ENCODE results near the gene TSPAN9. TPM values are rescaled to one million over a fixed set of nuclear protein-coding genes. Genes with fewer than 3 reads are reported as not detected.
A peak's percentile ranks its signal among the peaks of the same experiment; 100 is the strongest.

TSPAN9 gene
- total and polyA plus RNA-seq, 4 donors, result 7.1 to 50.6 (median 35.5) TPM

GRCh38 chr12:3127832-3128231 is 50.7 kb downstream of the TSPAN9 start:
- WGBS, 2 donors, result 84 to 85% methylated on average over 10 of the region's 10 CpGs

GRCh38 chr12:3128498-3129293 is 51.5 kb downstream of the TSPAN9 start:
- intact Hi-C loops (cut with DNase I), result no loop called here
- no peaks in the 10 kb centered on the region for H3K27me3 ChIP-seq (ENCODE audit: control insufficient read depth in 1 of 2, insufficient read depth in 2 of 2, low read length in 1 of 2)
- 94 to 99% methylated on average over 6 of the region's 6 CpGs for WGBS, 2 donors
- no peaks in the 10 kb centered on the region for H3K4me1 ChIP-seq (ENCODE audit: control insufficient read depth in 1 of 2, insufficient read depth in 2 of 2, low read length in 2 of 2)
- no peak for DNase-seq
- H3K9me3 ChIP-seq (ENCODE audit: control insufficient read depth, low read length), result no peaks in the 10 kb centered on the region
- no peaks in the 10 kb centered on the region for H3K36me3 ChIP-seq (ENCODE audit: control insufficient read depth in 1 of 2, insufficient read depth in 2 of 2, low read length in 1 of 2)
- no peak for ATAC-seq (ENCODE audit: low FRiP score)
- no peak overlapping the region for H3K27ac ChIP-seq (ENCODE audit: low read depth in 1 of 2, low read length in 2 of 2)
- H3K4me3 ChIP-seq (ENCODE audit: low read length in 2 of 2), result no peak overlapping the region

More at GRCh38 chr12:3127832-3128231, 50.7 kb downstream of the TSPAN9 start:
- Histone ChIP-seq H3K4me1 (ENCODE audit: control insufficient read depth in 1 of 2, insufficient read depth in 2 of 2, low read length in 2 of 2) (no peaks in the 10 kb centered on the region), H3K36me3 (ENCODE audit: control insufficient read depth in 1 of 2, insufficient read depth in 2 of 2, low read length in 1 of 2) (no peaks in the 10 kb centered on the region), H3K9me3 (ENCODE audit: control insufficient read depth, low read length) (no peaks in the 10 kb centered on the region), H3K4me3 (ENCODE audit: low read length in 2 of 2) (no peak overlapping the region), H3K27ac (ENCODE audit: low read depth in 1 of 2, low read length in 2 of 2) (no peak overlapping the region), H3K27me3 (ENCODE audit: control insufficient read depth in 1 of 2, insufficient read depth in 2 of 2, low read length in 1 of 2) (no peaks in the 10 kb centered on the region)
- DNase-seq (no peak), ATAC-seq (ENCODE audit: low FRiP score) (no peak)
- intact Hi-C loops (cut with DNase I), result no loop called here

DNA sequence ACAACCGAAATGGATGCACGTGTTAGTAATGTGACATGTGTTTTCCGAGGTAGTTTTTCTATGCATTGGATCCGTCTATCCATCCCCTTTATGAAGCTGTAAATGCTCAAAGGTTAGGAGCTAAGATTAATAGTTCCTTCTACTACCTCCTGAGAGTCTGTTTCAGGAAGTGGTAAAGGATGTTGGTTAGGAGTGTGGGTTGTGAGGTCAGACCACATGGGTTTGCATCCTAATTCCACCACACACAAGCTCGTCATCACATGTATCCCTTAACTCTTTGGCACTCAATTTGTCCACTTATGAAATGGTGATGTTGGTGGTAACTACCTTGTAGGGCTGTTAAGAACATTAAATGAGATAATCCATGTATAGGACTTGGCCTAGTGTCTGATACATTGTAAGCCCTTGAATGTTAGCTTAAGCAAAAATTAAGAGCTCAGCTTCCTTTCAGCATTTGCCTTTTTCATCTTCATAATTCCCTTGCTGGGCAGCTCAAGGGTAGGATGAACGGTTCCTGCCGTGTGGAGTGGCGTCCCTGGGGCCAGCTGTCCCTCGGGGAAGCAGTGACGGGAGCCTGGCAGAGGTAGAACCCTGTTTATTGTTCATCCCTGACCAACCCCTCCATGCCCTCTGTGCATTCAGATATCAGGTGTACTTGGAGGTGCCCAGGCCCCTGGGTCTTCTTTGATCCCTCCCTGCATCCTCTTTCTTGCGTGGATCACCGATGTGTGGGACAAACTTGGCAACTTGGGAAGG is 52.3 kb downstream of the TSPAN9 start:
- Histone ChIP-seq H3K27ac (ENCODE audit: low read depth in 1 of 2, low read length in 2 of 2) (peak overlapping the region in 1 of 2 donors; percentile 8), H3K4me3 (ENCODE audit: low read length in 2 of 2) (no peak overlapping the region), H3K9me3 (ENCODE audit: control insufficient read depth, low read length) (no peaks in the 10 kb centered on the region), H3K36me3 (ENCODE audit: control insufficient read depth in 1 of 2, insufficient read depth in 2 of 2, low read length in 1 of 2) (no peaks in the 10 kb centered on the region), H3K4me1 (ENCODE audit: control insufficient read depth in 1 of 2, insufficient read depth in 2 of 2, low read length in 2 of 2) (no peaks in the 10 kb centered on the region), H3K27me3 (ENCODE audit: control insufficient read depth in 1 of 2, insufficient read depth in 2 of 2, low read length in 1 of 2) (no peaks in the 10 kb centered on the region)
- ATAC-seq (ENCODE audit: low FRiP score) (no peak), DNase-seq (peak in 1 of 2 donors; percentile 59)
- intact Hi-C loops (cut with DNase I), result no loop called here
- WGBS, 2 donors, result 67 to 69% methylated on average over 12 of the region's 12 CpGs

- ATAC-seq (ENCODE audit: low FRiP score) (no peak), DNase-seq (peak; percentile 74 to 75)
- Histone ChIP-seq H3K9me3 (ENCODE audit: control insufficient read depth, low read length) (no peaks in the 10 kb centered on the region), H3K27me3 (ENCODE audit: control insufficient read depth in 1 of 2, insufficient read depth in 2 of 2, low read length in 1 of 2) (no peaks in the 10 kb centered on the region), H3K4me3 (ENCODE audit: low read length in 2 of 2) (no peak overlapping the region), H3K27ac (ENCODE audit: low read depth in 1 of 2, low read length in 2 of 2) (peak overlapping the region in 1 of 2 donors; percentile 34), H3K36me3 (ENCODE audit: control insufficient read depth in 1 of 2, insufficient read depth in 2 of 2, low read length in 1 of 2) (no peaks in the 10 kb centered on the region), H3K4me1 (ENCODE audit: control insufficient read depth in 1 of 2, insufficient read depth in 2 of 2, low read length in 2 of 2) (no peaks in the 10 kb centered on the region)
- intact Hi-C loops (cut with DNase I), result no loop called here
- WGBS, 2 donors, result 24 to 27% methylated on average over 24 of the region's 24 CpGs
Measured at GRCh38 chr12:3130057-3130830, 53.1 kb downstream of the TSPAN9 start.

DNA sequence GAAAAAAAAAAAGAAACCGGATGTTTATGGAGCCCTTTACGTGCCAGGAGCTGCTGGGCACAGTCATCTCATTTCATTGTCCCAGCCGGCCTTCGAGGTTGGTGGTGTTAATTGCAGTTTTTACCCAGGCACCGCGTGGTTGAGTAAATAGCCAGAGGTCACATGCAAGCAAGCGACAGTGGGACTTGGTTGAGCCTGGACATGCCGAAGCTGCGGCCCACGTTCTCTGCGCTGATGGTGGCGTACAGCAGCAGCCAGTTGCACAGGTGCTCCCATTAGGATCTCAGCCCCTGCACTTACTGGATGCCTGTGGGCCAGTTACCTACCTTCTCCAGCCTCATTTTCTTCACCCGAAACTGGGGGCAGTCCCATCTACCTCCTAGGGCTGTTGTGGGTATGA is 54.0 kb downstream of the TSPAN9 start:
- 52 to 55% methylated on average over 13 of the region's 13 CpGs for WGBS, 2 donors
- no peaks in the 10 kb centered on the region for H3K4me1 ChIP-seq (ENCODE audit: control insufficient read depth in 1 of 2, insufficient read depth in 2 of 2, low read length in 2 of 2)
- intact Hi-C loops (cut with DNase I), result no loop called here

GRCh38 chr12:3132636-3133404 is 55.6 kb downstream of the TSPAN9 start:
- Histone ChIP-seq H3K27me3 (ENCODE audit: control insufficient read depth in 1 of 2, insufficient read depth in 2 of 2, low read length in 1 of 2) (no peaks in the 10 kb centered on the region), H3K9me3 (ENCODE audit: control insufficient read depth, low read length) (no peaks in the 10 kb centered on the region), H3K27ac (ENCODE audit: low read depth in 1 of 2, low read length in 2 of 2) (no peak overlapping the region), H3K4me3 (ENCODE audit: low read length in 2 of 2) (no peak overlapping the region), H3K36me3 (ENCODE audit: control insufficient read depth in 1 of 2, insufficient read depth in 2 of 2, low read length in 1 of 2) (no peaks in the 10 kb centered on the region), H3K4me1 (ENCODE audit: control insufficient read depth in 1 of 2, insufficient read depth in 2 of 2, low read length in 2 of 2) (no peaks in the 10 kb centered on the region)
- intact Hi-C loops (cut with DNase I), result no loop called here
- 58 to 60% methylated on average over 21 of the region's 21 CpGs for WGBS, 2 donors
- no peak for ATAC-seq (ENCODE audit: low FRiP score)
- peak; percentile 38 to 39 for DNase-seq

More for the DNA sequence above, 54.0 kb downstream of the TSPAN9 start:
- H3K36me3 ChIP-seq (ENCODE audit: control insufficient read depth in 1 of 2, insufficient read depth in 2 of 2, low read length in 1 of 2), result no peaks in the 10 kb centered on the region
- H3K27ac ChIP-seq (ENCODE audit: low read depth in 1 of 2, low read length in 2 of 2), result peak overlapping the region in 1 of 2 donors; percentile 3
- no peaks in the 10 kb centered on the region for H3K27me3 ChIP-seq (ENCODE audit: control insufficient read depth in 1 of 2, insufficient read depth in 2 of 2, low read length in 1 of 2)
- ATAC-seq (ENCODE audit: low FRiP score) (no peak), DNase-seq (peak in 1 of 2 donors; percentile 48)
- H3K9me3 ChIP-seq (ENCODE audit: control insufficient read depth, low read length), result no peaks in the 10 kb centered on the region
- H3K4me3 ChIP-seq (ENCODE audit: low read length in 2 of 2), result no peak overlapping the region

- Histone ChIP-seq H3K4me1 (ENCODE audit: control insufficient read depth in 1 of 2, insufficient read depth in 2 of 2, low read length in 2 of 2) (no peaks in the 10 kb centered on the region), H3K9me3 (ENCODE audit: control insufficient read depth, low read length) (no peaks in the 10 kb centered on the region), H3K4me3 (ENCODE audit: low read length in 2 of 2) (no peak overlapping the region), H3K27me3 (ENCODE audit: control insufficient read depth in 1 of 2, insufficient read depth in 2 of 2, low read length in 1 of 2) (no peaks in the 10 kb centered on the region), H3K36me3 (ENCODE audit: control insufficient read depth in 1 of 2, insufficient read depth in 2 of 2, low read length in 1 of 2) (no peaks in the 10 kb centered on the region), H3K27ac (ENCODE audit: low read depth in 1 of 2, low read length in 2 of 2) (no peak overlapping the region)
- DNase-seq (no peak), ATAC-seq (ENCODE audit: low FRiP score) (no peak)
- intact Hi-C loops (cut with DNase I), result no loop called here
Measured at GRCh38 chr12:3133405-3133783, 56.2 kb downstream of the TSPAN9 start.

DNA sequence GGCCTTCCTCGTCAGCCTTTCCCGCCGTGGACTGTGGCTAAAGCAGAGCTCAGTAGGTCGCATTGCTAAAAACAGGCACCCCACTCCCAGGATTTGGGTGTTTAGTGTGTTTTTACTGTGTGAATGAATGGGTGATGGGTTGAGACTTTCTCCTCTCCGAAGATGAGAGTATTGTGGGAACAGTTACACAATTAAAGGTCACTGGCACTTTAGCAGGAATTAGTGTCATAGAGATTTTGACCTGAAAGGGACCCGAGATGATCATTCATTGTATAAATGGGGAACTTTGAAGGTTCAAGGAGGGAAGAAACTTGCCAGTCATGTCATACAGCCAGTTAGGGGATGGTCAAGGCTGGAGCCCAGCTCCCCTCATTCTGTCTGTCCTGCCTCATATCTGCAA is 56.9 kb downstream of the TSPAN9 start:
- 86 to 88% methylated on average over 6 of the region's 6 CpGs for WGBS, 2 donors
- H3K27me3 ChIP-seq (ENCODE audit: control insufficient read depth in 1 of 2, insufficient read depth in 2 of 2, low read length in 1 of 2), result no peaks in the 10 kb centered on the region
- H3K27ac ChIP-seq (ENCODE audit: low read depth in 1 of 2, low read length in 2 of 2), result no peak overlapping the region
- no peaks in the 10 kb centered on the region for H3K36me3 ChIP-seq (ENCODE audit: control insufficient read depth in 1 of 2, insufficient read depth in 2 of 2, low read length in 1 of 2)
- no peaks in the 10 kb centered on the region for H3K4me1 ChIP-seq (ENCODE audit: control insufficient read depth in 1 of 2, insufficient read depth in 2 of 2, low read length in 2 of 2)
- intact Hi-C loops (cut with DNase I), result loop anchor here in 1 of 2 donors (2.0 kb wide), 1 partner anchor 71 kb away; no protein-coding TSS in a partner anchor
- DNase-seq, result no peak
- H3K4me3 ChIP-seq (ENCODE audit: low read length in 2 of 2), result no peak overlapping the region
- H3K9me3 ChIP-seq (ENCODE audit: control insufficient read depth, low read length), result no peaks in the 10 kb centered on the region
- no peak for ATAC-seq (ENCODE audit: low FRiP score)

Measured in aorta (tissue), 5 donors.